HG03575 (cell line): ENCODE data around the gene CORO7.

Source experiments
- ATAC-seq: cut with Tn5 transposase; IDR thresholded peaks from one replicate; pipeline ENCODE4 v1.9.1; 2021; ENCODE audit not compliant: unreplicated experiment, insufficient number of reproducible peaks, low FRiP score; ENCODE audit errors: extremely low read depth

CORO7 gene

GRCh38 chr16:4330277-4330874 lies 86.0 kb downstream of the CORO7 start:
- ATAC-seq, result no peak

- no peak for ATAC-seq
These were observed 87.3 kb downstream of the CORO7 start for GRCh38 chr16:4328782-4329775.

GRCh38 chr16:4328046-4328781 lies 88.2 kb downstream of the CORO7 start:
- ATAC-seq, result no peak

GRCh38 chr16:4327386-4328045 lies 88.9 kb downstream of the CORO7 start:
- no peak for ATAC-seq

GRCh38 chr16:4325253-4325758 lies 91.1 kb downstream of the CORO7 start:
- no peak for ATAC-seq

- no peak for ATAC-seq
These were observed 91.7 kb downstream of the CORO7 start for GRCh38 chr16:4324492-4325252.

GRCh38 chr16:4323845-4324488 lies 92.4 kb downstream of the CORO7 start:
- no peak for ATAC-seq

GRCh38 chr16:4323071-4323844 lies 93.1 kb downstream of the CORO7 start:
- no peak for ATAC-seq

GRCh38 chr16:4322121-4323052 lies 94.0 kb downstream of the CORO7 start:
- ATAC-seq, result no peak

- ATAC-seq, result no peak
These were observed 94.9 kb downstream of the CORO7 start for GRCh38 chr16:4321286-4322120.

GRCh38 chr16:4320571-4321137 lies 95.7 kb downstream of the CORO7 start:
- ATAC-seq, result no peak

GRCh38 chr16:4319454-4320421 lies 96.7 kb downstream of the CORO7 start:
- ATAC-seq, result no peak

- no peak for ATAC-seq
These were observed 97.4 kb downstream of the CORO7 start for GRCh38 chr16:4318967-4319366.

GRCh38 chr16:4318451-4318910 lies 97.9 kb downstream of the CORO7 start:
- no peak for ATAC-seq
